Measurements from ENCODE around the gene NKTR. TPM values are rescaled to one million over a fixed set of nuclear protein-coding genes. Genes with fewer than 3 reads are reported as not detected.

The NKTR gene
- total RNA-seq, 1 experiment from 2014 or later, result 79.8 TPM

GRCh38 chr3:42664438-42664803, 63.9 kb downstream of the NKTR start:
- Histone ChIP-seq H3K4me2 (ENCODE audit: insufficient read depth, insufficient read length, low read length) (no peak overlapping the region), H2BK15ac (ENCODE audit: low read depth, low read length) (no peak overlapping the region), H3K9me3 (ENCODE audit: control insufficient read depth, low read depth, low read length) (no peaks in the 10 kb centered on the region), H4K20me1 (ENCODE audit: control insufficient read depth, insufficient read depth, insufficient read length) (no peaks in the 10 kb centered on the region), H3K4ac (ENCODE audit: low read depth, low read length) (no peak overlapping the region), H3K4me1 (ENCODE audit: insufficient read depth, low read length) (no peaks in the 10 kb centered on the region), H3K18ac (ENCODE audit: insufficient read length, low read depth, low read length) (no peak overlapping the region), H3K23me2 (ENCODE audit: insufficient read length, low read depth, low read length, poor library complexity, severe bottlenecking) (no peaks in the 10 kb centered on the region), H3K56ac (ENCODE audit: insufficient read length, low read depth, low read length) (no peak overlapping the region), H3K9ac (ENCODE audit: extremely low read depth, insufficient read length, low read length) (no peak overlapping the region), H2AFZ (ENCODE audit: low read length) (no peak overlapping the region), H3K79me2 (ENCODE audit: insufficient read depth, low read length) (no peaks in the 10 kb centered on the region), H2AK5ac (ENCODE audit: insufficient read length, low read length) (no peak overlapping the region), H2BK120ac (ENCODE audit: low read depth, low read length, poor library complexity, severe bottlenecking) (no peak overlapping the region), H2BK5ac (ENCODE audit: insufficient read length, low read length) (no peak overlapping the region), H4K5ac (ENCODE audit: insufficient read length, low read depth, low read length) (no peak overlapping the region), H2BK12ac (ENCODE audit: insufficient read length, low read depth, low read length) (no peak overlapping the region), H4K8ac (replicated peaks; ENCODE audit: insufficient read length, low read depth, low read length) (no peak overlapping the region), H3K14ac (ENCODE audit: insufficient read depth, low read length) (no peak overlapping the region), H3K23ac (ENCODE audit: insufficient read length, low read depth, low read length) (no peak overlapping the region), H3K27ac (ENCODE audit: insufficient read length, low read depth, low read length) (no peak overlapping the region), H2BK20ac (ENCODE audit: low read depth, low read length, poor library complexity, severe bottlenecking) (no peak overlapping the region), H4K91ac (ENCODE audit: insufficient read length, low read depth, low read length) (no peak overlapping the region), H3T11ph (ENCODE audit: low read length) (no peak overlapping the region), H3K79me1 (ENCODE audit: insufficient read depth, low read depth, low read length, poor library complexity, severe bottlenecking) (no peaks in the 10 kb centered on the region), H3K27me3 (ENCODE audit: insufficient read depth, low read length) (no peaks in the 10 kb centered on the region)
- Mint-ChIP-seq H3K27ac (no peak overlapping the region), H3K9me3 (peaks cover 0 to 4% of the 10 kb centered on the region in 2 experiments; a peak in 1 of 5 replicates), H3K27me3 (ENCODE audit: low read depth) (peaks cover 4% of the 10 kb centered on the region; the same call in 1 of the 2 replicates), H3K36me3 (ENCODE audit: insufficient read depth in 1 of 3, low read depth in 3 of 3) (peaks cover 2 to 7% (median 6%) of the 10 kb centered on the region in 3 experiments; a peak in 6 of 7 replicates), H3K4me3 (no peak overlapping the region), H3K4me1 (peaks cover 8 to 16% of the 10 kb centered on the region in 2 experiments)
- WGBS (ENCODE audit: extremely low coverage, insufficient read length, low lambda C conversion rate), result no CpG with 5 or more reads among the region's 19 CpGs
- TF ChIP-seq, protein P1, sequence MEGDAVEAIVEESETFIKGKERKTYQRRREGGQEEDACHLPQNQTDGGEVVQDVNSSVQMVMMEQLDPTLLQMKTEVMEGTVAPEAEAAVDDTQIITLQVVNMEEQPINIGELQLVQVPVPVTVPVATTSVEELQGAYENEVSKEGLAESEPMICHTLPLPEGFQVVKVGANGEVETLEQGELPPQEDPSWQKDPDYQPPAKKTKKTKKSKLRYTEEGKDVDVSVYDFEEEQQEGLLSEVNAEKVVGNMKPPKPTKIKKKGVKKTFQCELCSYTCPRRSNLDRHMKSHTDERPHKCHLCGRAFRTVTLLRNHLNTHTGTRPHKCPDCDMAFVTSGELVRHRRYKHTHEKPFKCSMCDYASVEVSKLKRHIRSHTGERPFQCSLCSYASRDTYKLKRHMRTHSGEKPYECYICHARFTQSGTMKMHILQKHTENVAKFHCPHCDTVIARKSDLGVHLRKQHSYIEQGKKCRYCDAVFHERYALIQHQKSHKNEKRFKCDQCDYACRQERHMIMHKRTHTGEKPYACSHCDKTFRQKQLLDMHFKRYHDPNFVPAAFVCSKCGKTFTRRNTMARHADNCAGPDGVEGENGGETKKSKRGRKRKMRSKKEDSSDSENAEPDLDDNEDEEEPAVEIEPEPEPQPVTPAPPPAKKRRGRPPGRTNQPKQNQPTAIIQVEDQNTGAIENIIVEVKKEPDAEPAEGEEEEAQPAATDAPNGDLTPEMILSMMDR (conservative IDR thresholded peaks at IDR 0.05), result no peak
- peak; percentile 33 for DNase-seq

All from H9 (cell line).